SW480 (cell line): Measurements from ENCODE around the gene LYZL2.
"Not testable (repeated sequence)": the region's sequence is repeated elsewhere in the genome, so short reads cannot be mapped to it uniquely, and the experiment has no call there.

ENCODE experiments used
- DNase-seq: peaks from one replicate; pipeline ENCODE4 v3.0.0-alpha.2; 2016; ENCODE audit warnings: low spot score

LYZL2 gene

GRCh38 chr10:30594077-30594476, 35.5 kb downstream of the LYZL2 start:
- DNase-seq: no peak

GRCh38 chr10:30592770-30593169, 36.8 kb downstream of the LYZL2 start:
- not testable (repeated sequence) for DNase-seq

GRCh38 chr10:30591249-30591670, 38.3 kb downstream of the LYZL2 start:
- peak; percentile 54 for DNase-seq

GRCh38 chr10:30589441-30589840, 40.1 kb downstream of the LYZL2 start:
- no peak for DNase-seq

GRCh38 chr10:30587522-30588031, 42.0 kb downstream of the LYZL2 start:
- DNase-seq: no peak

GRCh38 chr10:30586828-30587227, 42.7 kb downstream of the LYZL2 start:
- DNase-seq: no peak

GRCh38 chr10:30583778-30584415, 45.7 kb downstream of the LYZL2 start:
- peak; percentile 78 for DNase-seq

- DNase-seq: peak; percentile 46
Observed at GRCh38 chr10:30581779-30582380, 47.7 kb downstream of the LYZL2 start.

- no peak for DNase-seq
Observed at GRCh38 chr10:30580676-30581075, 48.9 kb downstream of the LYZL2 start.

- no peak for DNase-seq
Observed at GRCh38 chr10:30580241-30580640, 49.3 kb downstream of the LYZL2 start.

- DNase-seq: no peak
Observed at GRCh38 chr10:30579574-30579973, 50.0 kb downstream of the LYZL2 start.

GRCh38 chr10:30577048-30577447, 52.5 kb downstream of the LYZL2 start:
- DNase-seq: no peak

- no peak for DNase-seq
Observed at GRCh38 chr10:30576641-30577040, 52.9 kb downstream of the LYZL2 start.

GRCh38 chr10:30574432-30574796, 55.1 kb downstream of the LYZL2 start:
- DNase-seq: no peak

GRCh38 chr10:30573721-30574431, 55.7 kb downstream of the LYZL2 start:
- no peak for DNase-seq

- DNase-seq: no peak
Observed at GRCh38 chr10:30565449-30565848, 64.1 kb downstream of the LYZL2 start.

GRCh38 chr10:30562787-30563186, 66.8 kb downstream of the LYZL2 start:
- DNase-seq: no peak
